GM12865 (cell line): ENCODE measurements around the gene COL27A1.

Source experiments
- DNase-seq: peaks from one replicate; pipeline ENCODE4 v3.0.0; 2010; ENCODE audit warnings: low read depth
- H3K4me3 ChIP-seq: 2 replicates; pipeline ENCODE4 v1.5.1; 2011; ENCODE audit warnings: mild to moderate bottlenecking, low read depth, low read length, control low read depth
- TF ChIP-seq, protein P1 (sequence below): IDR thresholded peaks from 2 replicates; pipeline ENCODE4 v1.5.1; 2011; ENCODE audit warnings: low read length, control low read depth, low read depth, inconsistent platforms; ENCODE audit not compliant: insufficient read depth; ENCODE audit errors: missing control alignments

The COL27A1 gene

DNA sequence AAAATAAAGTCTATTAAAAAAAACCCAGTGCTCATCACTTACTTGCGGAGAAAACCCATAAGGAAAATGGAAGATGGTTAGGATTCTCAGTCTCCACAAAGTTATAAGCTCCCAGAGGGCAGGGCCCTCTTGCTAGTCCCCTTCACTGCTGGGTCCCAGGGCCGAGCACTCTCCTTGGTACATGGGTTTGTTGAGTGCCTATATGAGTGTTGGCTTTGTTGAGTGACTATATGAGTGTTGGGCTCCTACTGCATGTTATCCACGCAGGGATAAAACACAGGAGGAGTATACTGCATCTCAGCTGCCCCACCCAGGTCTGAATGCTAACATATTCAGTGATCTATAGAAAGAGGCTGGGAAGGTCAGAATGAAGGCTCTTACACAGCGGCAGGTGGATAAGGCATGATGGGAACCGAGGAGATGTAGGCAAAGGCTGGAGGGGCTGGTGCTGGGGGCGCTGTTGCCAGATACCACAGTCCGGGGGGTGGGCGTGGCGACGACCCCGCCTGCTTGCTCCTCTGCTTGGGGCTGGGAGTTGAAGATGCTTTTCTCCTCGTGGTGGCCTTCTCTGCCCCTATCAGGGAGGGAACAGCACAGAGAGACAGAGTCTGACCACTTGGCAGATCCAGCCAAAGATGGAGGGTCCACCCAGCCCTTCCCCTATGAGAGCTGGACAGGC, 186.0 kb downstream of the COL27A1 start:
- no peak for DNase-seq
- H3K4me3 ChIP-seq: no peak overlapping the region
- TF ChIP-seq, protein P1, sequence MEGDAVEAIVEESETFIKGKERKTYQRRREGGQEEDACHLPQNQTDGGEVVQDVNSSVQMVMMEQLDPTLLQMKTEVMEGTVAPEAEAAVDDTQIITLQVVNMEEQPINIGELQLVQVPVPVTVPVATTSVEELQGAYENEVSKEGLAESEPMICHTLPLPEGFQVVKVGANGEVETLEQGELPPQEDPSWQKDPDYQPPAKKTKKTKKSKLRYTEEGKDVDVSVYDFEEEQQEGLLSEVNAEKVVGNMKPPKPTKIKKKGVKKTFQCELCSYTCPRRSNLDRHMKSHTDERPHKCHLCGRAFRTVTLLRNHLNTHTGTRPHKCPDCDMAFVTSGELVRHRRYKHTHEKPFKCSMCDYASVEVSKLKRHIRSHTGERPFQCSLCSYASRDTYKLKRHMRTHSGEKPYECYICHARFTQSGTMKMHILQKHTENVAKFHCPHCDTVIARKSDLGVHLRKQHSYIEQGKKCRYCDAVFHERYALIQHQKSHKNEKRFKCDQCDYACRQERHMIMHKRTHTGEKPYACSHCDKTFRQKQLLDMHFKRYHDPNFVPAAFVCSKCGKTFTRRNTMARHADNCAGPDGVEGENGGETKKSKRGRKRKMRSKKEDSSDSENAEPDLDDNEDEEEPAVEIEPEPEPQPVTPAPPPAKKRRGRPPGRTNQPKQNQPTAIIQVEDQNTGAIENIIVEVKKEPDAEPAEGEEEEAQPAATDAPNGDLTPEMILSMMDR: no peak

DNA sequence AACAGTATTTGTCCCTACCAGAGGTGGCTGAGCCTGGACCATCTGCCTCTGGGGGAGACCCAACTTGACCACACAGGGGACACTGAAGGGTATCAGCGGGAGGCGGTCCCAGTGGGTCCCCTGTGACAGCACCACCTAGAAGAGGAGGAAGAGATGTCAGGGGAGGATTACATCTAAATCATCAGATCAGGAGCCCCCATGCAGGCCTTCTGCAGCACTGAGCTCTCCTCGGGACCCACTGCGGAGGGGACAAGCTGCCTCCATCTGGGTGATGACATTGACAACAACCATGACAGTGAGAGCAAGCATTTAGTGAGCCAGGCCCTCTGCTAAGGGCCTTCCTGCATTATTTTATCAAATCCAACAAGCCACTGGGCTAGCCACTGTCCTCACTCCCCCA, 186.7 kb downstream of the COL27A1 start:
- H3K4me3 ChIP-seq: no peak overlapping the region
- DNase-seq: no peak
- TF ChIP-seq, protein P1: no peak

DNA sequence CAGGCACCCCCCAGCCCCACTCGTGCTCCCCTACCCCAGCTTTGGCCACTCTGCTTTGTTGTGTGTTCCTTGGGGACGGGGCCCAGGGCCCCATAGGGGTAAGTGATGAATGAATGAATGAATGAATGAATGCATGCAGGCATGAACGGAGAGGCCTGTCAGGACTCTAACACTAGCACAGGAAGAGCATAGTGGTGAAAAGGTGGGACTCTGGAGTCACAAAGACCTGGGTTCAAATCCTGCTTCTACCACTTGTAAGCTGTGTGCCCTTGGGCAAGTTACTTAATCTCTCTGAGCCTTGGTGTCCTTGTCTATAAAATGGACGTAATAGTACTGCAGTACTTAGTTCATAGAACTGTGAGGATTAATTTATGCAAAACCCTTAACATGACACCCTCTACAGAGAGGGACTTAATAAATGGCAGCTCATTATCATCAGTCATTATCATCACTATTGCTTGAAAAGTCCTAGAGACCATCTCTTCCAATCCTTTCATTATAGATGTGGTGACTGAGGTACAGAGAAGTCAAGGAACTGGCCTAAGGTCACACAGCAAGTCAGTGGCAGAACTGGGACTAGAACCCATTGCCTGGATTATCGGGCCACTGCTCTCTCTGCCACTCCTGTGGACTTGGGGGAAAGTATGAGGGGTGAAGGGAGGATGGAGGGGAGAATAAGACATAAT, 187.6 kb downstream of the COL27A1 start:
- no peak overlapping the region for H3K4me3 ChIP-seq
- TF ChIP-seq, protein P1: no peak
- no peak for DNase-seq

- no peak overlapping the region for H3K4me3 ChIP-seq
- TF ChIP-seq, protein P1: no peak
Observed at GRCh38 chr9:114343471-114344187, 188.3 kb downstream of the COL27A1 start.

GRCh38 chr9:114344188-114344566, 188.8 kb downstream of the COL27A1 start:
- TF ChIP-seq, protein P1: no peak
- no peak overlapping the region for H3K4me3 ChIP-seq
- no peak for DNase-seq

More at GRCh38 chr9:114343471-114344187, 188.3 kb downstream of the COL27A1 start:
- no peak for DNase-seq

GRCh38 chr9:114344692-114345091, 189.4 kb downstream of the COL27A1 start:
- no peak overlapping the region for H3K4me3 ChIP-seq
- TF ChIP-seq, protein P1: no peak
- no peak for DNase-seq
